ENCODE measurements around the gene FHIT. TPM values are rescaled to one million over a fixed set of nuclear protein-coding genes. Genes with fewer than 3 reads are reported as not detected.

The FHIT gene
- total RNA-seq, 1 donor from 2014 or later = 22.6 TPM

DNA sequence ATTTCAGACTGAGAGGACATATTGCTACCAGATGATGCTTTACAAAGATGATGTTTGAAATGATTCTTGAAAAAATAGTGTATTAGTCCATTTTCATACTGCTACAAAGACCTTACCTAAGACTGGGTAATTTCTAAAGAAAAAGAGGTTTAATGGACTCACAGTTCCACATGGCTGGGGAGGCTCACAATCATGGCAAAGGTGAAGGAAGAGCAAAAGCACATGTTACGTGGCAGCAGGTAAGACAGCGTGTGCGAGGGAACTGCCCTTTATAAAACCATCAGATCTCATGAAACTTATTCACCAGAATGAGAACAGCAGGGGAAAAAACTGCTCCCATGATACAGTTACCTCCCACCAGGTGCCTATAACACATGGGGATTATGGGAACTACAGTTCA lies 1543.0 kb downstream of the FHIT start:
- peaks cover 2% of the 10 kb centered on the region for H3K36me3 Mint-ChIP-seq (ENCODE audit: low read depth)
- no peaks in the 10 kb centered on the region for H3K27me3 Mint-ChIP-seq (ENCODE audit: insufficient read depth)
- H3K4me1 Mint-ChIP-seq (ENCODE audit: low read depth) = no peaks in the 10 kb centered on the region
- H3K4me3 Mint-ChIP-seq = no peak overlapping the region
- no peak for DNase-seq (ENCODE audit: low spot score)
- intact Hi-C loops (cut with micrococcal nuclease) = no loop called here
- peaks cover 11% of the 10 kb centered on the region for H3K9me3 Mint-ChIP-seq
- no peak overlapping the region for H3K27ac Mint-ChIP-seq

DNA sequence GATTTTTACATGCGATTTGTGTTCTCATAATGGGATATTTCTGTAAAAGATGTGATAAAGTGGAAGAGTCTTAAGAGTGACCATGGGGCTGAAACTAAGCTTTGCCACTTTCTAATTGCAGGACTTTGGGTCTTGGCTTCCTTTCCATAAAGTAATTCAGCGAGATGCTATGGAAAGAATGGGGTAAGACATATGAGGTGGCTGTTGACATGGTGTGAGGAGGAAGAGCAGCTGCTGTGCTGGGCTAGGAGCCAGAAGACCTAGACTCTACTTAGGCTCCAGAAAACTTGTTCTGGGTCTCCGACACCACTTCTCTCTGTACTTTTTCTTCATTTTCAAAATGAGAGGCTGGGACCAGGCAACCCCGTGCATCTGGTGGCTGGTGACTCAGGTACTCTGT lies 1547.0 kb downstream of the FHIT start:
- H3K36me3 Mint-ChIP-seq (ENCODE audit: low read depth) = peaks cover 2% of the 10 kb centered on the region
- no peak for DNase-seq (ENCODE audit: low spot score)
- H3K27ac Mint-ChIP-seq = no peak overlapping the region
- H3K4me3 Mint-ChIP-seq = no peak overlapping the region
- H3K27me3 Mint-ChIP-seq (ENCODE audit: insufficient read depth) = no peaks in the 10 kb centered on the region
- peaks cover 8% of the 10 kb centered on the region for H3K9me3 Mint-ChIP-seq
- H3K4me1 Mint-ChIP-seq (ENCODE audit: low read depth) = no peaks in the 10 kb centered on the region
- intact Hi-C loops (cut with micrococcal nuclease) = no loop called here

DNA sequence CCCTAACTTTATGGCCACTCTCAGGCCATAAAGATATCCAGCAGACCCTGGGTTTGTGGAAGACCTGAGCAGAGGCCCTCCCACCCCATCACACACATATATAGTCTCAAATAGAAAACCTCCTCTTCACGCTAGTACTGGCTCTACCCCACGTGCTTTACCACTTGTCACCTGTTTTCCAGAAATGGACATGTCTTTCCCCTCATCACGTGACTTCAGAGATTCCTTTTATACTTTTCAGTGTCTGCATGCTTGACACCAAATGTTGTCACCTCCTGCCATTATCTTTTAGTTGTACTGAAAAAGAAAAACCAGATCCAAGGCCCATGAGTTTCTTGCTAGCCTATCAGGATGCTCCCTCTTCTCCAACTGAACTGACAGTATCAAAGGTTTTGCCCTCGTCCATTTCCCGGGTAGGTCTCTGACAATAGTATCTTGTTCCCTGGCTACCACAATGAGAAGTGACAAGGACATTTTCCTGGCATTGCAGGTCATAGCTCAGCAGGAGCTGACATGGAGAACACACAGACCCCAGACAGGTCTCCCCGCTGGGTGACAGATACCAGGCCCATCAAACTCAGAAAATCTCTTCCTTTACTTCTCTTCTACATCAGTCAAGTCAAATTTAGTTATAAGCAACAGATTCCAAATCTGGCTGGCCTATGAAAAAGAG lies 1551.5 kb downstream of the FHIT start:
- no peak for DNase-seq (ENCODE audit: low spot score)
- Mint-ChIP-seq H3K27me3 (ENCODE audit: insufficient read depth) (no peaks in the 10 kb centered on the region), H3K36me3 (ENCODE audit: low read depth) (no peaks in the 10 kb centered on the region), H3K9me3 (peaks cover 3% of the 10 kb centered on the region), H3K4me3 (no peak overlapping the region), H3K4me1 (ENCODE audit: low read depth) (no peaks in the 10 kb centered on the region), H3K27ac (no peak overlapping the region)
- intact Hi-C loops (cut with micrococcal nuclease) = no loop called here
